B cell (primary cell): ENCODE measurements around the gene SLC12A4. TPM values are rescaled to one million over a fixed set of nuclear protein-coding genes. Genes with fewer than 3 reads are reported as not detected.

Experiments
- ATAC-seq: fragments of 200-7000 bp; cut with Tn5 transposase; one replicate; pipeline ENCODE4 v1.10.0; 2021; ENCODE audit warnings: low read depth, mild to moderate bottlenecking, moderate number of reproducible peaks, moderate library complexity
- CTCF ChIA-PET: fragments of 350-600 bp; sonication (Branson Sonifier 250); formaldehyde crosslinking; loops from one replicate; lab custom pipeline; 2021; ENCODE audit warnings: antibody characterized with exemption, inconsistent platforms; lab: Charles Lee
- POLR2A ChIA-PET: fragments of 350-600 bp; sonication (Branson Sonifier 250); formaldehyde crosslinking; loops from one replicate; lab custom pipeline; 2021; ENCODE audit warnings: antibody characterized with exemption; lab: Charles Lee
- DNase-seq: peaks from one replicate; pipeline ENCODE4 v3.0.0; 2013
- H2AFZ ChIP-seq: 2 replicates; pipeline ENCODE4 v1.6.1; 2012; ENCODE audit warnings: mild to moderate bottlenecking, low read depth, low read length; ENCODE audit not compliant: insufficient read depth, poor library complexity, severe bottlenecking
- H3K27ac ChIP-seq, 2 donors: 1 replicate in 1 of 2; 2 replicates in 1 of 2; pipeline ENCODE4 v1.5.1; 2012 to 2013; ENCODE audit warnings: low read length in 2 of 2, mild to moderate bottlenecking in 2 of 2, moderate library complexity in 1 of 2
- H3K27me3 ChIP-seq, 4 experiments: fragments of 200-600 bp in 1 of 4; sonication (generic) in 1 of 4; replicated peaks in 1 of 4; 1 replicate in 2 of 4; 2 replicates in 2 of 4; pipeline versions ENCODE4 v1.6.1 to v1.7.0; 2013 to 2016; ENCODE audit warnings: low read length in 3 of 4, mild to moderate bottlenecking in 2 of 4, mixed read lengths in 1 of 4, moderate library complexity in 1 of 4; ENCODE audit not compliant: insufficient read depth in 4 of 4, control insufficient read depth in 3 of 4; ENCODE audit errors: control extremely low read depth in 1 of 4
- H3K36me3 ChIP-seq, 2 experiments: replicated peaks in 1 of 2; 1 replicate in 1 of 2; 2 replicates in 1 of 2; pipeline versions ENCODE4 v1.6.1 to v1.7.1; 2013; ENCODE audit warnings: low read length in 1 of 2; ENCODE audit not compliant: insufficient read depth in 2 of 2, control insufficient read depth in 1 of 2; ENCODE audit errors: control extremely low read depth in 1 of 2, extremely low read depth in 1 of 2
- H3K4me1 ChIP-seq, 2 donors: fragments of 200-600 bp in 1 of 2; sonication (generic) in 1 of 2; 1 replicate in 1 of 2; 2 replicates in 1 of 2; pipeline versions ENCODE4 v1.5.1 to v1.6.1; 2013 to 2017; ENCODE audit warnings: low read length in 2 of 2; ENCODE audit not compliant: control insufficient read depth in 2 of 2, insufficient read depth in 2 of 2
- H3K4me2 ChIP-seq: replicated peaks from 2 replicates; pipeline ENCODE3; 2012; ENCODE audit warnings: mild to moderate bottlenecking, low read depth, low read length; ENCODE audit not compliant: poor library complexity, severe bottlenecking
- H3K4me3 ChIP-seq, 5 experiments: fragments of 200-600 bp in 1 of 5; sonication (generic) in 1 of 5; 1 replicate in 3 of 5; 2 replicates in 2 of 5; pipeline versions ENCODE4 v1.5.1 to v1.7.0; 2011 to 2016; ENCODE audit warnings: low read length in 4 of 5, mild to moderate bottlenecking in 4 of 5, low read depth in 2 of 5, control low read depth in 1 of 5, moderate library complexity in 1 of 5; ENCODE audit not compliant: insufficient read depth in 1 of 5; ENCODE audit errors: control extremely low read depth in 1 of 5, extremely low read depth in 1 of 5
- H3K79me2 ChIP-seq: fragments of 200-600 bp; sonication (generic); one replicate; pipeline ENCODE4 v1.6.0; 2016; ENCODE audit warnings: low read length; ENCODE audit not compliant: control insufficient read depth, insufficient read depth
- H3K9ac ChIP-seq: fragments of 200-600 bp; sonication (generic); 2 replicates; pipeline ENCODE4 v1.6.1; 2017; ENCODE audit warnings: mild to moderate bottlenecking, low read length, moderate library complexity
- H3K9me3 ChIP-seq, 3 donors: one replicate each; pipeline versions ENCODE4 v1.6.1 to v1.7.1; 2013; ENCODE audit warnings: low read length in 2 of 3; ENCODE audit not compliant: control insufficient read depth in 2 of 3, insufficient read depth in 1 of 3; ENCODE audit errors: control extremely low read depth in 1 of 3
- H4K20me1 ChIP-seq: 2 replicates; pipeline ENCODE4 v1.6.0; 2012; ENCODE audit warnings: mild to moderate bottlenecking, low read length; ENCODE audit not compliant: insufficient read depth, control insufficient read depth, poor library complexity, severe bottlenecking
- H3K27ac Mint-ChIP-seq: one replicate; pipeline ENCODE4 v1.8.0; 2021; ENCODE audit warnings: mixed read lengths
- H3K27me3 Mint-ChIP-seq: one replicate; pipeline ENCODE4 v1.8.0; 2021; ENCODE audit warnings: mixed read lengths
- H3K4me1 Mint-ChIP-seq: one replicate; pipeline ENCODE4 v1.8.0; 2021; ENCODE audit warnings: mixed read lengths
- H3K4me3 Mint-ChIP-seq: one replicate; pipeline ENCODE4 v1.8.0; 2021; ENCODE audit warnings: mixed read lengths
- H3K9me3 Mint-ChIP-seq: one replicate; pipeline ENCODE4 v1.8.0; 2022; ENCODE audit warnings: mixed read lengths; ENCODE audit not compliant: insufficient read depth
- CTCF ChIP-seq: fragments of 200-600 bp; IDR thresholded peaks from one replicate; pipeline ENCODE4 v1.8.0; 2022; ENCODE audit warnings: antibody characterized with exemption, mild to moderate bottlenecking
- EZH2 ChIP-seq: IDR thresholded peaks from 2 replicates; pipeline ENCODE4 v1.6.1; 2012; ENCODE audit warnings: borderline replicate concordance, low read depth, mild to moderate bottlenecking, moderate library complexity, low read length; ENCODE audit not compliant: insufficient read depth, poor library complexity, severe bottlenecking
- WGBS: methylation state at CpG from one replicate; pipeline ENCODE4 v1.1.5; 2013; ENCODE audit warnings: missing lambda C conversion rate; ENCODE audit not compliant: insufficient coverage; 5-methylcytosine and 5-hydroxymethylcytosine counted together
- intact Hi-C: fragments of 100-400 bp; cut with micrococcal nuclease; formaldehyde crosslinking; loops from one replicate; pipeline ENCODE4 v1.10.0; 2022
- polyA plus RNA-seq: library from polyadenylated mRNA; depleted of rRNA; stranded (reverse); fragments of >200 nt; gene quantifications from 2 replicates; pipeline ENCODE4 v1.2.3, GENCODE V29; 2012
- total RNA-seq, 2 donors: library from RNA; stranded (reverse); fragments of 120-200 nt in 1 of 2; gene quantifications; 1 replicate in 1 of 2; 2 replicates in 1 of 2; pipeline versions ENCODE4 v1.2.3 to v1.2.4, GENCODE V29; 2013 to 2022

SLC12A4 gene
- total and polyA plus RNA-seq, 2 donors (not counting 1 experiment from before 2014, with no cell fraction given), result 20.2 to 42.2 TPM

- H3K9me3 Mint-ChIP-seq, result no peaks in the 10 kb centered on the region
- 94% methylated on average over 7 of the region's 9 CpGs for WGBS
- H3K4me1 Mint-ChIP-seq, result peaks cover 3% of the 10 kb centered on the region
These were observed 9.2 kb upstream of the SLC12A4 start for GRCh38 chr16:67977469-67978227.

More at GRCh38 chr16:67977469-67978227, 9.2 kb upstream of the SLC12A4 start:
- no peaks in the 10 kb centered on the region for H4K20me1 ChIP-seq
- no peaks in the 10 kb centered on the region for H3K9me3 ChIP-seq
- H3K4me3 ChIP-seq, result no peak overlapping the region
- H3K79me2 ChIP-seq, result no peaks in the 10 kb centered on the region
- H3K27me3 ChIP-seq, result peaks cover 0 to 3% (median 0%) of the 10 kb centered on the region in 4 experiments
- ChIA-PET CTCF (interaction anchor here (1.6 kb wide), 1 partner anchor 9 kb away, joined by 4 read pairs; no protein-coding TSS in a partner anchor), POLR2A (no interaction called here)
- H2AFZ ChIP-seq, result no peak overlapping the region
- H3K9ac ChIP-seq, result no peak overlapping the region
- peaks cover 0 to 6% of the 10 kb centered on the region in 2 donors for H3K4me1 ChIP-seq
- no peak overlapping the region for H3K27ac Mint-ChIP-seq
- intact Hi-C loops, result no loop called here
- TF ChIP-seq CTCF, result no peak
- no peak for TF ChIP-seq EZH2
- DNase-seq, result no peak
- H3K36me3 ChIP-seq, result no peaks in the 10 kb centered on the region
- no peaks in the 10 kb centered on the region for H3K27me3 Mint-ChIP-seq
- H3K4me2 ChIP-seq, result no peak overlapping the region
- no peak overlapping the region for H3K27ac ChIP-seq
- no peak overlapping the region for H3K4me3 Mint-ChIP-seq
- no peak for ATAC-seq
